ENCODE measurements around the gene U2AF2.

U2AF2 gene

DNA sequence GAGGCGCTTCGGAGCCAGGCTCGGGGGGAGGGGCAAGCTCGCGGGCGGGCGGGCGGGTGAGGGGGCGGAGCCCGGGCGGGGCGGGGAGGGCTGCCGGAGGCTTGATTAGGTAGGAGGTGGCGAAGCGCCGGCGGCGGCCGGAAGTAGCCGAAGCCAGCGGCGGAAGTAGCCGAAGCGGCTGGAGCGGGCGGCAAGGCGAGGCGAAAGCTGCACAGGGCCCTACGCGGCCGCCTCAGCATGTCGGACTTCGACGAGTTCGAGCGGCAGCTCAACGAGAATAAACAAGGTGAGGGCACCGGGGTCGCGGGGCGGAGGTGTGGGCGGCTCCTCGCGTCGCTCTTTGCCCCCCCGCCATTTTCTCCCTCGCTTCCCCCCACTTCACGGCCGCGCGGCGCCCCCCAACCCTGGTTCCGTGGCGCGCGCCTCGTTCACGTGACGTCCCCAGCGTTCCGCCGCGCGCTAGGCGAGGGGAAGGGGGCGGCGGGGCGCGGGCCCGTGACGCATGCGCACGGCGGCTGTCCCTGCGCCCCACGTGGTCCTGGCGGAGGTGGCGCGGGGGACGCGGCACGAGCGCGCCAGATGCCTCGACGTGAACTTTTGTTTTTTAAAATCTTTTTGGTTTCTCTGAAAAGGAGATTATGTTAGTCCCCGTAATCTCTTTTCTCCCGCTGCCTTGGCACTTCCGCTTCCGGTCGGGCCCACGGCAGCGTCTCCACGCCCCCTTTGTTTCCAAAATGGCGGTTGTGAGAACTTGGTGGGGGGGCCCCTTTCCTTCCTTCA lies at the start of gene U2AF2:
U2AF2 (plus strand) TSS at position 168 of the 780 bp plus-strand sequence; CDS start at position 238, 70 bp downstream.
- peak; percentile 93 for DNase-seq (ENCODE audit: low spot score)

GRCh38 chr19:55605207-55605636 lies 49.6 kb upstream of the U2AF2 start:
- peak; percentile 97 for DNase-seq (ENCODE audit: low spot score)

DNA sequence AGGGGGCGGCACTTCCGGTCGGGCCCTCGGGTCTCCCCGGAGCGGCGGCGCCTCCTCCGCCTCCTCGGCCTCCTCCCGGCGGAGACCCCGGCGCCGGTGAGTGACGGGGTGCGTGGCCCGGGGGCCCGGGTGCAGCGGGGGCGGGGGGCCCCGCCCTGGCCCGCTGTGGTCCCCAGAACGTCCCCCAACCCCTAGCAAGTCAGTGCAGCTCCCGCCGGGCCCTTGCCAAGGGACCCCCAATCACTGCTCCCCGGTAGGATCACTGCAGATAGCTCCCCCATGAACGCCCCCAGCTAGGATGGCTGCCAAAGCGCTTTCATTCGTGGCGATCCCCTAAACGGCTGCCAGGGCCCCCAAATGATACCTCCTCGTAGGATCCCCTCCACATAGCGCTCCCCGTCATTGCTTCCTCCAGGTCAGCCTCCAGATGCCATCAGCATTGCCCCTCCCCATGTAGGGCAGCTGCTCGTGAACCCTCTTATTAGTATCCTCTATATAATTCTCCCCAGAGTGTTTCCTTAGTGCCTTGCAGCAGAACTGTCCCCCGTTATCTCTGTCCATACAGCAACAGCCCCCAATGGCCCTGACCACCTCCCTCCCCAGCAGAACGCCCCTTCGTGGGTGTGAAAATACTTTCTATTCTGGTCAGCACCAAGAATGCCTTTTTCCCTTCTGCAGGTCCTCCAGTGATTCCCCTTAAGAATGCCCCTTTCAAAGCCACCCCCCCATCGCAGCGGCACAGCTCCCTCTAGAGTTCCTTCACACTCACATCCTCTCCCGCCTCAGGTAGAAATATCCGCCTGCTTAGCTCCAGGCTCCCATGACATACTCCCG lies 49.0 kb upstream of the U2AF2 start, which contains the start of gene ZNF865:
ZNF865 (plus strand) TSS at position 11 of the 834 bp plus-strand sequence. CDS start 7,972 bp downstream, outside the sequence.
- peak; percentile 95 for DNase-seq (ENCODE audit: low spot score)

DNA sequence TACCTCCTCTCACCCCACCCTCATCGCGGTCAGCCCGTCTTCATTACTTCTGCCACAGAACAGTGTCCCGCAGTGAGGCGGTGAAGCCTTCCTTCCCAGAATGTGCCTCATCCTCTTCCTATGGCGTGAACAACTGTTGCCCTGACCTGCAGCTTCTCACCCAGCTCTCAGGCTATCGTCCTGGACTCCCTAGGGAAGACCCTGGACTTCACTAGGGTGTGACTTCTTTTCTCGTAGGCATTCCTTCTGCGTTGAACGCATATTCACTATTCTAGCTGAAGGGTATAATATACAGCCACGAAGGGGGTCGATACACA lies 48.4 kb upstream of the U2AF2 start:
- DNase-seq (ENCODE audit: low spot score), result no peak

GRCh38 chr19:55606817-55607216 lies 48.0 kb upstream of the U2AF2 start:
- no peak for DNase-seq (ENCODE audit: low spot score)

DNA sequence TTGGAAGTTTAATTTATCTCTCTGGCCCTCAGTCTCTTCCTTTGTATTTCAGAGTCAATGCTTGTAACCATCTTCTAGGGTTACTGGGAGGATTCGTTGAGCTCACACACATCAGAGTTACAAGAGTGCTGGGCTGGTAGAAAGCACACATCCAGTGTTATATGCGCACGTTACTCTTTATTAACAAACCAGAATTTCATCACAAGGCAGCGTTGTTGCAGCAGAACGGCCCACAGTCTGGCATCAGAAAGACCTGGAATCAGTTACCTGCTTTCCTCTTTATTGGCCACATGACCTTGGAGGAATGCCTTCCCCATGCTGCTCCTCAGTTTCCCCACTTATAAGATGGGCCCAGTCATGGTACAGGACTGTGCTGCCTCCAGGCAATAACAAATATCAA lies 45.5 kb upstream of the U2AF2 start:
- DNase-seq (ENCODE audit: low spot score), result no peak

DNA sequence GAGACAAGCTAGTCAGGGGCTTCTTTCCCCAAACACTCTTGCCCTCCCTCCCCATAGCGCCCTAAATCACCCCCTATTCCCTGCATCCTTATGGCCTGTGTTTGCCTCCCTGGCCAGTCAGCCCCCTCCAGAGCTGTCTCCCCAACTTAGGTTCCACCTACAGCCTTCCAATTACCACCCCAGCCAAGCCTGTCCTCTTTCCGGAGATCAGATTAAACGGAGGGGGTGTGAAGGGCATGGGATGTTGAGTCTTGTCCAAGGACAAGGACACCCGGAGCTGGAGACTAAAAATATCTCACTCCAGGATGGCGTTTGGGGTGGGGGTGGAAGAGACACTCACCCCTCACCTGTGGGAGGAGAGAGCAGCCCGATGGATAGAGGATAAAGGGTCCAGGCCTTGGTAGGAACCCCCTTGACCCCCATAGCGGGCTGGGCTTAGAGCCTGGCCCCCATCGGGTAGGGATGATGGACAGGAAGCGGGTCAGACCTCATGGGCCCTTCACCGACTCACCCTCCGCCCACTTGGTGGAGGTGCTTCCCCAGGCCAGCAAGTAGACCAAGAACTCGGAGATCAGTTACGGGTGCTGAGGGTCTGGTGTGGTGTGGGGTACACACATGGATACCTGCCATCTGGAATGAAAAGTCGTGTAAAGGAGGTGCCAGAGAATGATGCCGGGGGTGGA lies 43.4 kb upstream of the U2AF2 start:
- no peak for DNase-seq (ENCODE audit: low spot score)

- DNase-seq (ENCODE audit: low spot score), result no peak
Observed at GRCh38 chr19:55611983-55612645, 42.7 kb upstream of the U2AF2 start.

GRCh38 chr19:55613396-55613795 lies 41.4 kb upstream of the U2AF2 start:
- DNase-seq (ENCODE audit: low spot score), result no peak

- DNase-seq (ENCODE audit: low spot score), result no peak
Observed at GRCh38 chr19:55613930-55614710, 40.7 kb upstream of the U2AF2 start.

DNA sequence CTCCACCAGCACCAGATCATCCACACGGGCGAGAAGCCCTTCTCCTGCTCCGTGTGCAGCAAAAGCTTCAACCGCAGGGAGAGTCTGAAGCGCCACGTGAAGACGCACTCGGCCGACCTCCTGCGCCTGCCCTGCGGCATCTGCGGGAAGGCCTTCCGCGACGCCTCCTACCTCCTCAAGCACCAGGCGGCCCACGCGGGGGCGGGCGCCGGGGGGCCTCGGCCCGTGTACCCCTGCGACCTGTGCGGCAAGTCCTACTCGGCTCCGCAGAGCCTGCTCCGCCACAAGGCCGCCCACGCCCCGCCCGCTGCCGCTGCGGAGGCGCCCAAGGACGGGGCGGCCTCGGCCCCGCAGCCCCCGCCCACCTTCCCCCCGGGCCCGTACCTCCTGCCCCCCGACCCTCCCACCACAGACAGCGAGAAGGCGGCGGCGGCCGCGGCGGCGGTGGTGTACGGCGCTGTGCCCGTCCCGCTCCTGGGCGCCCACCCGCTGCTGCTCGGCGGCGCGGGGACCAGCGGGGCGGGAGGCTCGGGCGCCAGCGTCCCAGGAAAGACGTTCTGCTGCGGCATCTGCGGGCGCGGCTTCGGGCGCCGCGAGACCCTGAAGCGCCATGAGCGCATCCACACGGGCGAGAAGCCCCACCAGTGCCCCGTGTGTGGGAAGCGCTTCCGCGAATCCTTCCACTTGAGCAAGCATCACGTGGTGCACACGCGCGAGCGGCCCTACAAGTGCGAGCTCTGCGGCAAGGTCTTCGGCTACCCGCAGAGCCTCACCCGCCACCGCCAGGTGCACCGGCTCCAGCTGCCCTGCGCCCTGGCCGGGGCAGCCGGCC lies 39.9 kb upstream of the U2AF2 start:
- no peak for DNase-seq (ENCODE audit: low spot score)

- no peak for DNase-seq (ENCODE audit: low spot score)
Observed at GRCh38 chr19:55615543-55616394, 39.1 kb upstream of the U2AF2 start.

DNA sequence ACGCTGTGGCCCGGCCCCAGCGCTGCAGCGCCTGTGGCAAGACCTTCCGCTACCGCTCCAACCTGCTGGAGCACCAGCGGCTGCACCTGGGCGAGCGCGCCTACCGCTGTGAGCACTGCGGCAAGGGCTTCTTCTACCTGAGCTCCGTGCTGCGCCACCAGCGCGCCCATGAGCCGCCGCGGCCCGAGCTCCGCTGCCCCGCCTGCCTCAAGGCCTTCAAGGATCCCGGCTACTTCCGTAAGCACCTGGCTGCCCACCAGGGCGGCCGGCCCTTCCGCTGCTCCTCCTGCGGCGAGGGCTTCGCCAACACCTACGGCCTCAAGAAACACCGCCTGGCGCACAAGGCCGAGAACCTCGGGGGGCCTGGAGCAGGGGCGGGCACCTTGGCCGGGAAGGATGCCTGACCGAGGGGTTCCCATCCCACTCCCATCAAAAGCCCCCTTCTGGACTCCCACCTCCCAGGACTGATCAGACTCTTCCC lies 38.4 kb upstream of the U2AF2 start:
- no peak for DNase-seq (ENCODE audit: low spot score)

DNA sequence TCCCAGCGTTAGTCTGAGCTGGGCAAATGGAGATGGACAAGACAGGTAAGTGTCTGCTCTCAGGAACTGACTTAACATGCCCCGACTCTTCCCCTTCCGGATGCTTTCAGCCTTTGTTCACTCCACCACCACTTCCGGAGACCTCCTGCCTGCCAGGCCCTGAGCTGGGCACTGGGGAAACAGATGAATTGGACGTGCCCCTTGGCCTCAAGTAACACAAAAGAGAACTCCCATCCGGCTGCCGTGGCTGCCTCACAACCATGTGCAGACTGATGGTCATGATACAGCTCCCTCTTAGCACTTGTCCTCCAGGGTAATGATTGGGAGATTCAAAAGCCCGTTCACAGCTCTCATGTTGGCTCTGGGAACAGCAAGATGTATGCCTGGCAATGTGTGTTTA lies 37.4 kb upstream of the U2AF2 start:
- no peak for DNase-seq (ENCODE audit: low spot score)

GRCh38 chr19:55618426-55618825 lies 36.4 kb upstream of the U2AF2 start:
- no peak for DNase-seq (ENCODE audit: low spot score)

GRCh38 chr19:55619286-55619685 lies 35.5 kb upstream of the U2AF2 start:
- no peak for DNase-seq (ENCODE audit: low spot score)

GRCh38 chr19:55620410-55621204 lies 34.2 kb upstream of the U2AF2 start:
- no peak for DNase-seq (ENCODE audit: low spot score)

DNA sequence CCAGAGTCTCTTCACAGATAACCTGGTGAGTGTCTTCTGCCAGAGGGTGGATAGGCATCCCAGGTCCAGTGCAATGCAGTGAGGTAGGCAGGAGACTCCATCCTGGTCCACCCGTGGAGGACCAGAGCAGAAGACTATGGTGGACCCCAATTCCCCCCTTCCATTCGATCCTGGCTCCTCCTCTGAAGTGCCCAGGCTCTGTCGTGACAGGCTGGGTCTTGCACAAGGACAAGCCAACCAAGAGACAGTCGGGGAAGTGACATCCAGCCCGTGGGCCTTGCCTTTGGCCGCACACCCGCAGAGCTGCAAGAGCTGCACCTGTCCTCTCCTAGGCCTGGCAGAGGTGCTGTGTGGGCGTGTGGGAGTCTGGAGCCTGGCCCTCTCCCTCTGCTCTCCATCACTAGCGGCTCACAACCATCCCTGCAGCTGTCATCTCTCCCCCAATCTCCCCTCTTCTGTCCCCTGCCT lies 33.6 kb upstream of the U2AF2 start:
- DNase-seq (ENCODE audit: low spot score), result no peak
